Testis (tissue), 2 donors: ENCODE data around the gene NEK5.

Experiments
- CTCF ChIP-seq, 3 experiments: fragments of 450-650 bp in 2 of 3; fragments of 200-600 bp in 1 of 3; sonication (generic) in 1 of 3; IDR thresholded peaks; one replicate each; pipeline ENCODE4 v1.5.1; 2016 to 2019; ENCODE audit warnings: antibody characterized with exemption in 3 of 3, mild to moderate bottlenecking in 2 of 3, moderate library complexity in 1 of 3
- POLR2A ChIP-seq: fragments of 450-650 bp; IDR thresholded peaks from one replicate; pipeline ENCODE4 v1.6.1; 2017; ENCODE audit warnings: antibody characterized with exemption, mild to moderate bottlenecking, moderate library complexity

GRCh38 chr13:52053460-52053859 is 75.4 kb downstream of the NEK5 start:
- TF ChIP-seq CTCF (IDR thresholded peaks at IDR 0.05), result no peak
- TF ChIP-seq POLR2A, result no peak
